ENCODE measurements around the gene SLIT3. TPM values are rescaled to one million over a fixed set of nuclear protein-coding genes. Genes with fewer than 3 reads are reported as not detected.

SLIT3 gene
- total RNA-seq, 1 donor from 2014 or later = 0.66 TPM

DNA sequence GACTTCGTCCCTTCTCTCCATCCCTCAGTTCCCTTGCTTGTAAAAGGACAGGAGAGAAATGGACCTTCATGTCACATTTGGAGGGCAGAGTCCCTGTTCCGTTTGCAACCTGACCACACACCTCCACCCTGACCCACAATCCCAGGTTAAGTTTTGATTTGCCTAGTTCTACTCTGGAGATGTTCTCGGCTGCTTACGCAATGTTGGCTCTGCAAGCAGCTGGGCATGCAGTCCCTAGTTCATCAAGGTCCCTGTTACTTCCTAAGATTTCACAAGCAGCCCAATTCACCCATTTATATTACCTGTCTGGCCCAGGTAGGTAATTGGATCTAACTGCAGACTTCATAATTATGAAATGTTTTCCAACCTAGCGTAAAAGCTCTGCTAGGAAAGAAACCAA lies 28.8 kb downstream of the SLIT3 start:
- intact Hi-C loops (cut with micrococcal nuclease) = no loop called here

GRCh38 chr5:169270827-169271226 lies 30.1 kb downstream of the SLIT3 start:
- intact Hi-C loops (cut with micrococcal nuclease) = no loop called here

DNA sequence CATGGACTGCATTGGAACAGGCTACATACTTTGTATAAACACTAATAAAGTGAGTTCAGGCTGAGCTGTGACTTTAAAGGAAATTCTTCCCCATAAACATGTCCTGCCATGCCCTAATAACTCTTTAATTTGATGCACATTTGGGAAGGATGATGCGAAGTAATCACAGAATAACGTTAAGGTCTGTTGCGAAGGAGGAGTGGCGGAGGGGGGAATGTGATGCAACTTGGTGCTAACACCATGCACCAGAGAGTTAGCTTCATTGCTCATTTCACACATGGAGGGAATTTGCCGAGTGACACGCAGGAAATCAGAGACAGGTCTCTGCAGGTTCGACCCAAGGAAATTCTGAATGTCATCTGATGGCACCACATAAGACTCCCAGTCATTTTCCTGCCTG lies 32.9 kb downstream of the SLIT3 start:
- intact Hi-C loops (cut with micrococcal nuclease) = no loop called here

DNA sequence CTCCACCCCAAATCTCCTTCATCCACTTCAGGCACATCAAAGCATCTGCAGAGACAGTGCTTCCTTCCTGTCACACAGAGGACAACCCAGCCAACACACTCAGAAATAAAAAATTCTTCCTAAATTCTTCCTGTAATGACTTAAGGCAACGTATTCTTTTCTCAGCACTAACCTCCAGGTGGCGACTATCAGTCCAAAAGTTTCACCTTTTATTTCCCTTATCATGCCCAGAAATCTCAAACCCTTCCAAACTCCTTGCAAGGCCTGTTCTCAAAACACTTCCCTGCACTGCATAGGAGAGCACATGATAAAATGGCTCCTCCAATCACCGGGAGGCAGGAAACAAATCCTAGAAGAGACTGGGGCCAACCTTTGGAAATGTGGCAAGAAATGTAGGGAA lies 35.1 kb downstream of the SLIT3 start:
- intact Hi-C loops (cut with micrococcal nuclease) = no loop called here

GRCh38 chr5:169263591-169263990 lies 37.3 kb downstream of the SLIT3 start:
- intact Hi-C loops (cut with micrococcal nuclease) = no loop called here

GRCh38 chr5:169260896-169261569 lies 39.9 kb downstream of the SLIT3 start:
- intact Hi-C loops (cut with micrococcal nuclease) = no loop called here

DNA sequence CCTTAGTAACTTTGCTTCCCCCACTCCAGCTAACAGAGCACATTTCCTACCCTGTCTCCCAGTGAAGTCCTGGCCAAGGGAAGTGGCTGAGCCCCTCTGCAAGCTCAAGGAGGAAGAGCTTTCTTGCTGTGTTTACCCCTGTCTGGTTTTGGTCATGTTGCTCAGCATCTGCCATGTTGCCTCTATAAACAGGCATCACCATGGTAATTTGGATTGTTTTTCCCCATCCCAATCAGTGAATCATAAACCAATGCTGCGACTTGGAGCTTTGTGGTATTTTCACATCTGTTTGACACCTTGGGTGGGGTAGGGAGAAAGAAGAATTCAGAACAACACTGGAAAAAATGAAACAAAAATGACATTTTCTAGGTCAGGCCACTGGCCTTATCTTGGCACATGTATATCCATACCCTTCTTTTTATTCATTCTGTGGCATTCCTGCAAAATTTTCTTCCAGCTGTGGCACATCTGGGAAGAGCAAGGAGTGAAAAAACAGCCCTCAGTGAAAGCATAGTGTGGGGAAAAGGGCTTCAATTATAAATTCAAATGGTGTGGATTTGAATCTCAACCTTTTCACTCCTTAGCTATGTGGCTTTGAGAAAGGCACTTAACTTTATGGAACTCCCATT lies 42.5 kb downstream of the SLIT3 start:
- intact Hi-C loops (cut with micrococcal nuclease) = no loop called here

GRCh38 chr5:169256191-169256590 lies 44.7 kb downstream of the SLIT3 start:
- intact Hi-C loops (cut with micrococcal nuclease) = no loop called here

GRCh38 chr5:169253071-169253470 lies 47.9 kb downstream of the SLIT3 start:
- intact Hi-C loops (cut with micrococcal nuclease) = no loop called here

- intact Hi-C loops (cut with micrococcal nuclease) = no loop called here
These were observed 49.4 kb downstream of the SLIT3 start for GRCh38 chr5:169251333-169252084.

DNA sequence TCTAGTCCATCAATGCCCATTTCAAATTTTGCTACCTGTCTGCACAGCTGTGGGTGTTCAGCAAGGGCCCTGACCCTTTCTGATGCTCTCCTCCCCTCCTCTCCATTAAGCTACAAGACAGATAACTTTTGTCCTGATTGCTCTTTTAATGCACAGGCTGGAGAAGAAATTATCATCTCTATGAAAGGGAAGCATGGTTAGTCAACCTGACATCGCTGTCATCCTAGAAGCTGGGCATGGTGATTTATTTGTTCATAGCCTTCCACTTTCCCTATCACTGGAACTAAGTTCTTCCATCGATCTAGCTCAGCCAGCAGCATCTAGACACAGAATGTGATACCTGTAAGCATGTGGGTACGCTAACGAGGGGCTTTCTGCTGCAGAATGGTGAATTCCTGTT lies 50.1 kb downstream of the SLIT3 start:
- intact Hi-C loops (cut with micrococcal nuclease) = no loop called here

DNA sequence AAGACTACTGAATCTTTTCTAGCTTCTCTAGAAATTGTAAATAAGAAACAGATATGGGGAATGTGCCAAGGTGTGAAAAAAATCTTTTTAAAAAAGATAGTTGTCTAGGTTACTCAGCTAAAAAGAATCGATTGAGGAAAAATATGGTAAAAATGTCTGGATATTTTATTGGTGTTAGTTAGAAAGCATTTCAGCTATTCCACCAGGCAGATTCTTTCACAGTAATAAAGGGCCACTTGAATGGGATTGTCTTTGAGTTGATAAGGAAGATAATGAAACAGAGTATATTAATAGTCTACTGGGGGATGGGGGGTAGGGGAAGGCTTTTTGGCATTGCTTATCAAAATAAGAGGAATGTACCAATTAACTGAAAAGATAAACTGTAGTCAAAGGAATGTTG lies 51.9 kb downstream of the SLIT3 start:
- intact Hi-C loops (cut with micrococcal nuclease) = no loop called here

GRCh38 chr5:169248550-169248949 lies 52.4 kb downstream of the SLIT3 start:
- intact Hi-C loops (cut with micrococcal nuclease) = no loop called here

DNA sequence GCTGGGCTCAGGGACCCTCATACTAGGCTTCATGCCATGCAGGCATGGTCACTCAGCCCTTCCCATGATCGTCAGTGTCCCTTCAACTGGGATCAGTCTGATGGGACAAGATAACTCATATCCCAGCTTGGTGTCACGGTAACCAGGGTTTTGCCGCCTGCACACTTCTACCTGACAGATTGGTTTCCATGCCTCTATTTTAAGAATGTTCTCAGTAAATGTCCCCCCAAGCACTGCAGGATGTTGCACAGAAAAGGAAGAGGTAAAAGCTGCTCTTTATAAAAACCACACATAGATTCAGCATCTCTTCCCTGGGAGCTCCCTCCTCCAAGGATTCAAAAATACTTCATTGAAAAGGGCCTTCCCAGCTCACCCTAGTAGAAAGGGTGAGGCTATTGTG lies 56.1 kb downstream of the SLIT3 start:
- intact Hi-C loops (cut with micrococcal nuclease) = no loop called here

- intact Hi-C loops (cut with micrococcal nuclease) = no loop called here
These were observed 57.1 kb downstream of the SLIT3 start for GRCh38 chr5:169243651-169244422.

- intact Hi-C loops (cut with micrococcal nuclease) = no loop called here
These were observed 58.1 kb downstream of the SLIT3 start for GRCh38 chr5:169242849-169243186.

DNA sequence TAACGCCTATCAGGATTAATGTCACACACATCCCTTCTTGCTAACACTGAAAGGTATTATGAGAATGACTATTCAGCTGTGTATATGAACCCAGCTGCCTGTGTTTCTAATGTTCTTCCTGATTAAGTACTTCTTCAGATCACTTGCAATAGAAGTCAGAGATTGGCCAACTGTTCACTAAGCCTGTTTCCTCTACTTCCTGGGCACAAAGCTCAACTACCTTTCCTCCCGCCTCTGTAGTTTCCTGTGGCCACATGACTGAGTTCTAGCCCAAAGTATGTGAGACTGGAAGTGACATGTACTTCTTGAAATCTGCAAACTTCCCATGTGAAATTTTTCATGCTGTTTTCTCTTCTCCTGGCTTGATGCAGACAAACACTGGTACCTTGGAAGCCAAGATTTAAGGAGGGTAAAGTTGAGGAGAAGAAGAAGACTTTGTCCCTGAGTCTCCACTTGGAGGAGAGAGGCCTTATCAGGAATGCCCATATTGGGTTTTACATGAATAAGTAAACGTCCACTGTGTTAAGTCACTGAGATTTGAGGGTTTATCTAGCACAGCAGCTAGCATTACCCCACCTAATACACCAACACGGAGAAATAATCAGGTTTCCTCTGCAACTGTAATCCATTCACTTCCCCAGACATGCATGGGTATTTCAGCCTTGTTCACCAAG lies 58.6 kb downstream of the SLIT3 start:
- intact Hi-C loops (cut with micrococcal nuclease) = no loop called here

DNA sequence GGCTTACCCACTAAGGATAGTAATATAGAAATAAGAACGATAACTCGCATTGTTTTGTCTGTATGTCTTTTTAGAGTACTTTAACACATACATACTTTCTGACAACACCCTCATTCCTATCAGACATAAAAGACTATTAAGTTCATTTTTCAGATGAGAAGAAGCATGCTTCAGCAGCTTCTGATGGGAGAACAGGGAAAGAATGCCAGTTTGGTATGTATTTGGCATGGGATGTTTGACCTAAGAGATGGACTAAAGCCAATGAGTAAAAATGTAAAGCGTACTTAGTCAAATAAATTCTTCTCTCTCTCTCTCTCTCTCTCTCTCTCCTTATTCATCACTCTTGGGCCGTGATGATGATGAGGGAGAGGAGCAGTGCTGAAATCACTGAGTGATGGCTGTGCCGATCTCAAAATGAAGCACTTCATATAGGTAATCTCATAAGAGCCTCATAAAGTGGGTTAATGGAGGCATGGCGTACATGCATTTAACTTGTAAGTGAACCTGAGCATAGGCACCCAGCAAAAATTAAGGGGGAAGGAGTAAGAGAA lies 71.5 kb downstream of the SLIT3 start:
- intact Hi-C loops (cut with micrococcal nuclease) = no loop called here

GRCh38 chr5:169226895-169227294 lies 74.0 kb downstream of the SLIT3 start:
- intact Hi-C loops (cut with micrococcal nuclease) = no loop called here

DNA sequence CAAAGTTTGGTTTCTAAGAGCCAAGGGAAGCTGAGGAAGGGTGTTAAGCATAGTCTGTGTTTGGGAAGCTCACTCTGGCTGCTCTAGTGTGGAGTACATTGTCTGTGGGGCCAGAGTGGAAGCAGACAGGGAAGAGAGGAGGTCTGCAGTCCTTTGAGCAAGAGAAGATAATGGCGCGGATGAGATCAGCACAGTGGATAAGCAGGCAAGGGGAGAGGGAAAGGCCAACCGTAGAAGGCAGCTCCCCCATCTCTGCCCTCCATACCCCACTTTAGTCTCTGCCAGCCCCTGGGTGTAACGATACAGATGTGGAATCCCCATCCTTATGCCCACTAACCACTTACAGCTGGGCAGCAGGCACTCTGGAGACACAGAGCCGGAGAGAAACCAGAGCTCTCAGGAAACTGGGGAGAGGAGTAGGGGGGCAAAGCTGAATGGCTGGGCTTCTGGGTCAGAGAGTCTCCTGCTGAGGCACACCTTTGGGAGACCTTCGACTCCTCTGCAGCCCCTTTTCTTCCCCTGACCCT lies 75.0 kb downstream of the SLIT3 start:
- intact Hi-C loops (cut with micrococcal nuclease) = no loop called here

GRCh38 chr5:169223595-169223953 lies 77.4 kb downstream of the SLIT3 start:
- intact Hi-C loops (cut with micrococcal nuclease) = no loop called here

Data from T-helper 2 cell treated with Interferon-gamma antibody and Interleukin-4, amounts not matched to agents 100 ng/mL and 5 ng/mL, for 36 hours (primary cell).